Duodenal mucosa (tissue), 2 donors: ENCODE data around the gene HCRTR1.

Source experiments
- H3K27ac ChIP-seq: one replicate; pipeline ENCODE4 v1.7.0; 2013; ENCODE audit warnings: low read depth, low read length
- H3K27me3 ChIP-seq, 2 donors: one replicate each; pipeline ENCODE4 v1.7.0; 2013; ENCODE audit warnings: low read length in 2 of 2, control low read depth in 1 of 2; ENCODE audit not compliant: insufficient read depth in 2 of 2, control insufficient read depth in 1 of 2
- H3K36me3 ChIP-seq, 2 donors: one replicate each; pipeline ENCODE4 v1.7.0; 2013; ENCODE audit warnings: low read length in 2 of 2, control low read depth in 1 of 2; ENCODE audit not compliant: insufficient read depth in 2 of 2, control insufficient read depth in 1 of 2
- H3K4me1 ChIP-seq, 2 donors: one replicate each; pipeline ENCODE4 v1.7.0; 2013; ENCODE audit warnings: low read length in 2 of 2, control low read depth in 1 of 2; ENCODE audit not compliant: insufficient read depth in 2 of 2, control insufficient read depth in 1 of 2
- H3K4me3 ChIP-seq, 2 donors: one replicate each; pipeline ENCODE4 v1.7.0; 2013; ENCODE audit warnings: low read length in 2 of 2, low read depth in 1 of 2
- H3K9ac ChIP-seq, 2 donors: one replicate each; pipeline ENCODE4 v1.7.0; 2013; ENCODE audit warnings: low read length in 2 of 2, low read depth in 1 of 2
- H3K9me3 ChIP-seq, 2 donors: one replicate each; pipeline ENCODE4 v1.7.0; 2013; ENCODE audit warnings: low read length in 2 of 2, control low read depth in 1 of 2; ENCODE audit not compliant: control insufficient read depth in 1 of 2

Gene HCRTR1

DNA sequence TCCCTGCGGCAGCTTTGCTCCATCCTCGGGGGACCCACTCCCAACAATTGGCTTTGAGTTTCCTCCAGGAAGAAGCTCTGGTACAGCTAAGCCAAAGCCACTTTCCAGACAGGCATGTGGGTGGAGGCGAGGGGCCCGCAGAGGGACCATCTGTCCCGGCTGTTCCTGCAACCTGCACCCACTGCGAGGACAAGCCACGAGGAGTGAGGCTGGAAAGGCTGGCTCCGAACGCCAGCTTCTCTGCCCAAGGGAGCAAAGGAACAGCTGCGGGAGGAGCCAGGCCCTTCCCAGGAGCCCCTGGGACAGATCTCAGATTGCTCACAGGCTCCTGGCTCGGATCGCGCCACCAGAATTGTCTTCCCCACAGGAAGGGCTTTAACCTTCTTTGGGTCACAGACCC, 55.5 kb downstream of the HCRTR1 start:
- Histone ChIP-seq H3K4me1 (peaks cover 21 to 24% of the 10 kb centered on the region in 2 donors), H3K9ac (no peak overlapping the region)

DNA sequence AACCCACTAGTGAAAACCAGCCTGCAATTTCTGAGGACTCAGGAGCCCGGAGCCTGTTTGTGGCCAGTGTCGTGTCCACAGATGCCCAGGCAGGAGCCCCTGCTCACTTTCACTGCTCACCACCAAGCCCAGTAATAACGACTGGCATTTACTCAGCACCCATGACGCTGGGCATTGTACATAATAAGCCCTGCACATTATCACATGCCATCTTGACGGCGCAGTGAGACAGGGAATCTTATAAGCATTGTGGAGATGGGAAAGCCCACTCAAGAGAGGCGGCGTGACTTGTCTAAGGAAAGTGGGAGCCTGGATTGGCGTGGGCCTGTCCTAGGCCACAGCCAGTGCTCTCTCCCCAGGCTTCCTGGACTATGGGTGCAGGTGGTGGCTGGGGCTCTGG, 55.9 kb downstream of the HCRTR1 start:
- Histone ChIP-seq H3K4me1 (peaks cover 21 to 24% of the 10 kb centered on the region in 2 donors), H3K9ac (no peak overlapping the region), H3K4me3 (no peak overlapping the region), H3K27ac (no peak overlapping the region), H3K9me3 (no peaks in the 10 kb centered on the region), H3K36me3 (no peaks in the 10 kb centered on the region), H3K27me3 (no peaks in the 10 kb centered on the region)

More for the DNA sequence above, 55.5 kb downstream of the HCRTR1 start:
- no peaks in the 10 kb centered on the region for H3K9me3 ChIP-seq
- no peak overlapping the region for H3K4me3 ChIP-seq
- no peaks in the 10 kb centered on the region for H3K27me3 ChIP-seq
- H3K36me3 ChIP-seq: no peaks in the 10 kb centered on the region
- no peak overlapping the region for H3K27ac ChIP-seq

DNA sequence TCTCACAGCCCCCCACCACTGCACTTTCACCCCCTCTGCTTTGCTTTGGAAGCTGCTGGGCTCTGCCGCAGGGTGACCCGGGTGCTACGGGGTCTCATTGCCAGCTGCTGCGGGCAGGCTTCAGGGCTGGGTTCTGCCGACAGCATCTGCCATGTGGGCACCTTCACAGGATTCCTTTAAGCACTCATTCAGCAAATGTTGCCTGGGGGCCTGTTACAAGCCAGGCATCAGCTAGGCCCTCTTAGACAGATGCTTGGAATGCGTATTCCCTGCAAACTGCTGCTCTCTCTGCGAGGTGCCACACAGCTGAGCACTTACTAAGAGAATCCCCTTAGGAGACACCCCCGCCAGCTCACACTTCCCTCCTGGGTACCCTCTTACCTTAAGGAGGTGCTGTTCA, 57.1 kb downstream of the HCRTR1 start:
- Histone ChIP-seq H3K9me3 (no peaks in the 10 kb centered on the region), H3K36me3 (no peaks in the 10 kb centered on the region), H3K27ac (no peak overlapping the region), H3K4me1 (peaks cover 11 to 18% of the 10 kb centered on the region in 2 donors), H3K27me3 (no peaks in the 10 kb centered on the region), H3K4me3 (no peak overlapping the region), H3K9ac (no peak overlapping the region)

DNA sequence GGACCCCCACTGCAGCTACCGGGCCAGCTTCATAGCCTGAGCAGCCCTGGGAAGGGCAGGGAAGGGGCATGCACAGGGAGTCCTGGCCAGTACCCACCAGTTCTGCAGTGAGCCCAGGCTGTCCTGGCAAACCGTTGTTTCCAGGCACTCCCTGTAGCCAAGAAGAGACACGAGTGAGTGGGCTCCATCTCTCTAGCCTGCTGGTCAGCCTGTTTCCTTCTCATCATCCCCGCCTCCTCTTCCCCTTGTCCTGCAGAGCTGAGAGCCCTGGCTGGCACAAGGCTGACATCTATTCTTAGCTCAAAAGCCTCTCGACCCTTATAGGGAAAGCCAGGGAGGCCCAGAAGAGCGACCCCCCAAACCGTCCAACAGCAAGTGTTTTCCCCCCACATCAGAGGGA, 57.7 kb downstream of the HCRTR1 start:
- H3K9ac ChIP-seq: no peak overlapping the region
- H3K9me3 ChIP-seq: no peaks in the 10 kb centered on the region
- no peak overlapping the region for H3K27ac ChIP-seq
- no peaks in the 10 kb centered on the region for H3K27me3 ChIP-seq
- peaks cover 9 to 13% of the 10 kb centered on the region in 2 donors for H3K4me1 ChIP-seq
- H3K4me3 ChIP-seq: no peak overlapping the region
- H3K36me3 ChIP-seq: no peaks in the 10 kb centered on the region

DNA sequence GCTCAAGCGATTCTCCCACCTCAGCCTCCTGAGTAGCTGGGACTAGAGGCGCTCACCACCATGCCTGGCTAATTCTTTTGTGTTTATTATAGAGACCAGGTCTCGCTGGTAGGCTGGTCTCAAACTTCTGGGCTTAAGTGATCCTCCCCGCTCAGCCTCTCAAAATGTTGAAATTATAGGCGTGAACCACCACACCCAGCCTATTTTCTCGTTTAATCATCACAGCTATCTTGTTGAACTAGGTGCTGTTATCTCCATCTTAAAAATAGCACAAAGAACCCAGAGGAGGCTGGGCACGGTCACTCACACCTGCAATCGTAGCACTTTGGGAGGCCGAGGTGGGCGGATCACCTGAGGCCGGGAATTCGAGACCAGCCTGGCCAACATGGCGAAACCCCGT, 58.3 kb downstream of the HCRTR1 start:
- Histone ChIP-seq H3K27ac (no peak overlapping the region), H3K27me3 (no peaks in the 10 kb centered on the region), H3K9me3 (no peaks in the 10 kb centered on the region), H3K36me3 (no peaks in the 10 kb centered on the region), H3K4me3 (no peak overlapping the region), H3K9ac (no peak overlapping the region), H3K4me1 (peaks cover 4 to 7% of the 10 kb centered on the region in 2 donors)
